ENCODE results near the gene ASB8.

ASB8 gene, protein sequence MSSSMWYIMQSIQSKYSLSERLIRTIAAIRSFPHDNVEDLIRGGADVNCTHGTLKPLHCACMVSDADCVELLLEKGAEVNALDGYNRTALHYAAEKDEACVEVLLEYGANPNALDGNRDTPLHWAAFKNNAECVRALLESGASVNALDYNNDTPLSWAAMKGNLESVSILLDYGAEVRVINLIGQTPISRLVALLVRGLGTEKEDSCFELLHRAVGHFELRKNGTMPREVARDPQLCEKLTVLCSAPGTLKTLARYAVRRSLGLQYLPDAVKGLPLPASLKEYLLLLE

DNA sequence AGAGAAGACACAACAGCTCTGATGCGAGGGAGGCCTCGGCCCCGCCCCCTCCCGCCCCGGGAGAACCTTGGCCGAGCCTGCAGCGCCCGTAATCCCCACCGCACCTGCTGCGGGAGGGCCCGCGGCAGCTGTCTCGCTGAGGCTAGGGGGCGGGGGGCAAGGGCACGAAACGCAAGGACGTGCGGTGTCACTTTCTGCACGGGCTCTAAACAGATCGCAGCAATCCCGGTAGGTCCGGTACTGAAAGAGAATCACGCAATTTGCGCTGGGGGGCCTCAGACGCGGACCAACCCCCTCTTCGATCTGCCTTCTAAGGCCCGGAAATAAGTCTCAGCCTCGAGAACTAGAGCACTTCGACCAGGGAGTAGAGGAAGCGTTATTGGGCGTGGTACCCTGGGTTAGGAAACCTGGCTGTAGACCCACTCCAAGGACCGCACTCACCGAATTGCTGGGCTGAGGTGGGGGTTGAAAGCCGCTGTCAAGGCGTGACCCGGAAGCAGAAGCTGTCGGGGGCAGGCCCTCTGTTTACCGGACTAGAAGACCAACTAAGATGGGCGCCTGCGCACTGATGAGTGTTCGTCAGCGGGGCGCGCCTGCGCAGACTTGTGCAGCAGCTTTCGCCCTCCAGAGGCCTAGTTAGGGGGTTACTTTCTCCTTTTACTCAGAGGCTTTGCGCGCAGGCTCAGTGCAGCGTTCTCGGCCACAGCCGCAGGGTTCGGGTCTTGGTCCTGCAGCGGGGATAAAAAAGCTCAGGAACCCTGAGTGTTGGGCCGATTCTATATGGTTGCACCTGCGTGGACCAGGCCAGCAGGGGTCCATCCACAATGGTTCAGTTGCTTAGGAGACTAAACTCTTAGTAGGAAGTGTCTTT, at the start of gene ASB8:
Gene ASB8 (minus strand): TSS at position 498 of the 871 bp plus-strand sequence. CDS start 4,019 bp downstream, outside the sequence.
- DNase-seq (ENCODE audit: low read depth), result peak; percentile 97

GRCh38 chr12:48203192-48203591, 45.9 kb upstream of the ASB8 start, which contains the start of gene OR10AD1:
TSS of gene OR10AD1 (minus strand) at chr12:48203292. CDS start at chr12:48203292, 0 bp downstream.
- DNase-seq (ENCODE audit: low read depth), result no peak

DNA sequence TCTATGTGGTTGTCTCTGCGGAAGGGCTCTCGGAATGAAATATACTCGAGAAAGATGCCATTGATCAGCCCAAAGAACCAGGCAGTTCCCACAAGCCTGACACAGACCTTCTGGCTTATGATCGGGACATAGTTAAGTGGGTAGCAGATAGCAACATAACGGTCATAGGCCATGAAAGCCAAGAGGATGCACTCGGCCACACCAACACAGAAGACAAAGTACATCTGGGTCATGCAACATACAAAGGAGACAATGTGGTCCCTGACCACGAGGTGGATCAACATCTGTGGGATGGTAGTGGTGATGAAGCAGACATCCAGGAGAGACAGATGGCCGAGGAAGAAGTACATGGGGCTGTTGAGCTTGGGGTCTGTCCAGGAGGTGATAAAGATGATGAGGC, 45.5 kb upstream of the ASB8 start:
- DNase-seq (ENCODE audit: low read depth), result no peak

DNA sequence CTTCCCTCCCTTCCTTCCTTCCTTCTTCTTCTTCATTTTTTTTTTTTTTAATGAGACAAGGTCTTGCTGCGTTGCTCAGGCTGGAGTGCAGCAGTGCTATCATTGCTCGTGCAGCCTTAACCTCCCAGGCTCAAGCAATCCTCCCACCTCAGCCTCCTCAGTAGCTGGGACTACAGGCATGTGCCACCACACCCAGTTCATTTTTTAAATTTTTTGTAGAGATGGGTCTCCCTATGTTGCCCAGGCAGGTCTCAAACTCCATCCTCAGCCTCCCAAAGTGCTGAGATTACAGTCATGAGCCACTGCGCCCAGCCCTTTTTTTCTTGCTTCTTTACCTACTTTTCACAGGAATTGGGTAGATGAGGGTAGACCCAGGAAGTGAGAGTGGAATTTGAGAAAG, 44.2 kb upstream of the ASB8 start:
- no peak for DNase-seq (ENCODE audit: low read depth)

DNA sequence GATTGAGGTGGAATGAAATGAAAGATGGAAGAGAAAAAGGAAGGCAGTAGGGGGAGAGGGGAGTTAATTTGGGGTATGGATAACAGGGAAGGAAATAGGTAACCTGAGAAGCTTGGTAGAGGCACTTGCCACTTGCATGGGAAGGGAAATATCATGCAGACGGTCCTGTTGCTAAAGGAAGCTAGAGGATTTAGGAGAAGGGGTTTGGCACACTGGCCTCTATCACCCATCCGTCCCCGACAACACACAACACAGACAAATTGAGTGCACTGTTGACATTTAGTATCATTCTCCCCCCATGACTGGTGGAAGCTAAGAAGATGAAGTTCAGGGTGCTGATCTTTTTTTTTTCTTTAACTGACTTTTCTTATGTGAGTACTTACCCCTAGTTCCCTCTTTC, 43.8 kb upstream of the ASB8 start:
- DNase-seq (ENCODE audit: low read depth), result no peak

DNA sequence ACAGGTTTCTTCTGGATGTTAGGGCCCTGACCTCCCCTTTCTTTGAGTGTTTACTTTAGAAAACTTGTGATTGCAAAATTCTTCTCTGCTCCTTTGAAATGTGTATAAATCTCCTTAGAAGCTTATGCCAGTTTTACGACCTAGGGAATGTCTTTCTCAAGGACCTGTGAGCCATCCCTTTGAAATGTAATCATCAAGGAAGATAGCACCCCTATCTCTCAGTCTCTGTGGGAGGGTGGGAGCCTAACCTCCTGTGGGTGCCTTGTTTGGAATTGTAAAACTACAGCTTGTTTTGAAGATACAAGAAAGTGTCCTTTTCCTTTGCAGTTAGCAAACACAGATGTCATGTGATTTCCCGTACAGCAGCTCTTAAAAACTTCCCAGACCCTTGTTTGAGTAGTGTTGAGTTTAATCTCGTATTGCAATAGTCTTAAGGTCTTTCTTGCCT, 42.5 kb upstream of the ASB8 start:
- peak; percentile 99 for DNase-seq (ENCODE audit: low read depth)

DNA sequence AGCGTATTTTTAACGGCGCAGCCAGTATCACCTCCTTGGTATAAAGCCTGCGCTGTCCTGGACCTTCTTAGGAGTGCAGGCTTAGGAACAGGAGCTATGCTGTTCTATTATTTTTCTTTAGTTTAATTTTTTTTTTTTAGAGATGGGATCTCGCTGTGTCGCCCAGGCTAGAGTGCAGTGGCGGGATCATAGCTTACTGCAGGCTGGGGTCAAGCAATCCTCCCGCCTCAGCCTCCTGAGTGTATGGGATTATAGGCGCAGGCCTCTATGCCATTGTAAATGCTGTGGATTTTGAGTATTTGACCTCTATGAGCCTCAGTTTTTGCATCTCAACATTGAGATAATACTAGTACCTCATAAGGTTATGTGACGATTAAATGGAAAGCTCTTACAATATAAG, 41.7 kb upstream of the ASB8 start:
- no peak for DNase-seq (ENCODE audit: low read depth)

DNA sequence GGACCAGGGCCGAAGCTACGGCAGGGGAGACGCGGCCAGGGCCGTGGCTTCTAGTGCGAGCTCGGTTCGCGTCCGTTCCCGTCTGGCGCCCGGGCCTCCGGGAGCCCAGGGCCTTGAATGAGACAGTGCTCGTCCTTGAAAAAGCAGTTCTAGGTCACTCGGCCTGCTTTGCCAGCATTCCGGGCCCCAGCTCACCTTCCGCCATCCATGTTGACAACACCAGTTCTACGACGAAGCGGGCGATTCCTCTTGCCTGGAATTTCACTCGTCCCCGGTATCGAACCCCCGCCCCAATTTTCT, 41.3 kb upstream of the ASB8 start:
- DNase-seq (ENCODE audit: low read depth), result peak; percentile 37

- DNase-seq (ENCODE audit: low read depth), result peak; percentile 94
These were observed 40.8 kb upstream of the ASB8 start for GRCh38 chr12:48197971-48198671.

DNA sequence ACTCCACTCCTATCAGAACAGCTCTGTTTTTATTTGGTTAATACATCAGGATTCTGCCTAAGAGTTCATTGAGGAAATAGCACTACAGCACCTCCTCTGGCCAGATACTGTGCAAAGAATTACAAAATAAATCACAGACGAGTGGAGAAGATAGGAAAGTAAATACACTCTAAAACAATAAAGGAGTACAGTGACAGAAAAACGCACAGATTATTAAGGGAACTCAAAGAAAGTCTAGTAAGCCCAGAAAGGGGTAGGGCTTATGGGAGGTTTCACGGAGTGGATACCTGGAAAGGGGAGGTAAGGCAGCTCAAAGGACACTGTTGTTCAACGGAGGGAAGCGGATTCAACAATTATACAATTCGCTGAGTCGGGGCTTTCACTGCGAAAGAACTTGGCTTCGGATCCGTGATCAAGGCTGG, 40.2 kb upstream of the ASB8 start:
- peak; percentile 52 for DNase-seq (ENCODE audit: low read depth)

- peak; percentile 63 for DNase-seq (ENCODE audit: low read depth)
These were observed 37.5 kb upstream of the ASB8 start for GRCh38 chr12:48194799-48195201.

GRCh38 chr12:48193623-48194022, 36.3 kb upstream of the ASB8 start:
- no peak for DNase-seq (ENCODE audit: low read depth)

- DNase-seq (ENCODE audit: low read depth), result no peak
These were observed 35.5 kb upstream of the ASB8 start for GRCh38 chr12:48192861-48193260.

DNA sequence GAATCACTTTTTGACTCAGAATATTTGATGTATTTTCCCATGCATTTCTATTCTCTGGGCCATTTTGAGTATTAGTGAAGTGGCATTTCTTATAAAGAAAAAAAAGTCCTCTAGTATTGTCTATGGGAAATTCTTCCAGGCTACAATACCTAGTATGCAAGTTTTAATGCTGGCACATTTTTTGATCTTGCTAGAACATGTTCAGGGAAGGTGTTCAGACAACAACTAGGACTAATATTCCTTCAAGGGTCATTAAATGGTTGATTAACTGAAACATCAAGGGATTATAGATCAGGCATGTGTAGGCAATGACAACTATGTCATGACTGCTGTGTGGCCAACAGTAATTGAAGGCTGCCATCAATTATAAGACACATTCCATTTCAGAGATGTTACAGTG, 33.8 kb upstream of the ASB8 start:
- DNase-seq (ENCODE audit: low read depth), result no peak

GRCh38 chr12:48189331-48190125, 32.2 kb upstream of the ASB8 start:
- DNase-seq (ENCODE audit: low read depth), result peak; percentile 62

DNA sequence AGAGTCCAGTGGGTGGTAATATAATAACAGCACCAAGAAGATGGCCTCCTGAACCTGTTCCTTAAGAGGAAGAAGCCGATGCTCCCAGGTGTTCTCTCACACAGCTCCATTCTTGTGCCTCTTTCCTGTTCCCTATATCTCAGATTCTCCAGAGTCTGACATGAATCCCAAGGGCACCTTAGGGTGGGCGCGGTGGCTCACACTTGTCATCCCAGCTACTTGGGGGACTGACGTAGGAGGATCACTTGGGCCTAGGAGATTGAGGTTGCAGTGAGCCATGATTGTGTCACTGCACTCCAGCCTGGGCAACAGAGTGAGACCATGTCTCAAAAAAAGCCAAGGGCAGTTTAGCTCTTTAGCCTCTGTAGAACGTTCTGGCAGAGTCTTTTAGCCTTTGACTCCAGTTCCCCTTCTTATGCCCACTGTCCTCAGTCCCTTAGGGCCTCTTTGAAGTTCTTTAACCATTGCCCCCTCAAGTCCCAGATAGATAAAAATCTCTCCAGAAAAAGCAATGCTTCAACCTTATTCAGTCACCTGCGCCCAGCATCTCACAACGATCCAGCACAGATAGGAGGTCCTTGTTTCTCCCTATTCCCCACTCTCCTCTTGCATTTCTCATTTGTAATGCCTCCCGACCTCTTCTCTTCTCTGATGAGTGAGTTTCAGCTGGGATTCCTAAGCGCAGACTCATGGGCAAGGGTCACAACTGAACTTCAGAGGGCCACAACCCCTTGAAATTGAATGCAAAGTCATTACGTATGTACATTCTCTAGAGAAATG, 30.8 kb upstream of the ASB8 start:
- DNase-seq (ENCODE audit: low read depth), result no peak

GRCh38 chr12:48185181-48185919, 28.0 kb upstream of the ASB8 start:
- peak; percentile 55 for DNase-seq (ENCODE audit: low read depth)

- DNase-seq (ENCODE audit: low read depth), result no peak
These were observed 27.2 kb upstream of the ASB8 start for GRCh38 chr12:48184549-48184922.

DNA sequence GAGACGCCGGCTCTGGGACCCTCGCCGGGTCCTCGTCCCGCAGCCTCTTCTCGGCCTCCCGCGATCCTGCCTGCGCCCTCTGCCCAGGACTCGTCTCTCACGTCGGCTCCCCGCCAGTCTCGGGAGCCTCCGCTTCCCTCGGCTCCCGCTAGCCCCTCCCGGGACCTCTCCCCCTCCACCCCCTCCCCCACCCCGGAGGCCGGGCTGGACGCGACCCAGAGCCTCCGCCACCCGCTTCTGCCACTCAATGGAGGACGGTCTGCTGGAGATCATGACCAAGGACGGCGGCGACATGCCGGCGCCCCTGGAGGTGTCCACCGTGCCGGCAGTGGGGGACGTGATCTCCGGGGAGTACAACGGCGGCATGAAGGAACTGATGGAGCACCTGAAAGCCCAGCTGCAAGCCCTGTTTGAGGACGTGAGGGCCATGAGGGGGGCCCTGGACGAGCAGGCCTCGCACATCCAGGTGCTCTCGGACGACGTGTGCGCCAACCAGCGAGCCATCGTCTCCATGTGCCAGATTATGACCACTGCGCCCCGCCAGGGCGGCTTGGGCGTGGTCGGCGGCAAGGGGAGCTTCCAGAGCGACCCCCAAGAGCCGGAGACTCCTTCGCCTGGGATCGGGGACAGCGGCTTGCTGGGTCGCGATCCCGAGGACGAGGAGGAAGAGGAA, 26.7 kb upstream of the ASB8 start:
- DNase-seq (ENCODE audit: low read depth), result no peak

Measured in amniotic epithelial cell (primary cell).